Motor neuron (in vitro differentiated cells): Measurements from ENCODE around the gene CRYGN. TPM values are rescaled to one million over a fixed set of nuclear protein-coding genes. Genes with fewer than 3 reads are reported as not detected.
A peak's percentile ranks its signal among the peaks of the same experiment; 100 is the strongest.

ENCODE experiments used
- ATAC-seq, 8 experiments: fragments of 200-7000 bp; cut with Tn5 transposase; replicated peaks in 6 of 8; 2 replicates each; pipeline ENCODE4 v1.8.0; 2021; ENCODE audit warnings: mild to moderate bottlenecking in 8 of 8, moderate library complexity in 8 of 8
- H3K27ac ChIP-seq, 2 donors: fragments of 250-450 bp; sonication (Bioruptor Pico); 2 replicates each; pipeline ENCODE4 v1.9.0; 2021; ENCODE audit warnings: antibody characterized with exemption in 2 of 2, mild to moderate bottlenecking in 2 of 2, moderate library complexity in 1 of 2
- H3K4me1 ChIP-seq, 2 donors: fragments of 250-450 bp; sonication (Bioruptor Pico); replicated peaks in 1 of 2; 2 replicates each; pipeline ENCODE4 v1.6.1; 2021; ENCODE audit warnings: antibody characterized with exemption in 2 of 2, mild to moderate bottlenecking in 2 of 2, moderate library complexity in 1 of 2
- H3K4me3 ChIP-seq, 5 donors: fragments of 250-450 bp; sonication (Bioruptor Pico); 2 replicates each; pipeline ENCODE4 v1.9.0; 2021; ENCODE audit warnings: antibody characterized with exemption in 5 of 5, mild to moderate bottlenecking in 5 of 5, moderate library complexity in 4 of 5
- WGBS, 10 experiments: fragments of 450-650 bp; shearing (Covaris generic); methylation state at CpG; one replicate each; pipeline ENCODE4 v1.0.0; 2022; 5-methylcytosine and 5-hydroxymethylcytosine counted together
- in situ Hi-C, 9 experiments: fragments of 400-800 bp; cut with MboI; loops; one replicate each; pipeline ENCODE4 v1.15.0; 2021; ENCODE audit warnings: low sequenced_read_pairs in 9 of 9, low pct_unique_long_range_greater_than_20kb in 2 of 9; ENCODE audit not compliant: unreplicated experiment in 9 of 9
- total RNA-seq, 8 experiments: library from RNA; unstranded; fragments of 300-600 nt; gene quantifications; 2 replicates each; pipeline versions ENCODE4 v1.2.3 to v1.2.4, GENCODE V29; 2022

CRYGN gene
- total RNA-seq, 8 experiments from 2014 or later = 0.11 to 1.3 (median 0.29) TPM; not detected in 1

GRCh38 chr7:151426904-151427704 lies 12.8 kb downstream of the CRYGN start:
- in situ Hi-C loops = loop anchor here in 1 of 9 experiments (25.0 kb wide), 1 partner anchor 115 kb away; no protein-coding TSS in a partner anchor
- Histone ChIP-seq H3K4me3 (no peak overlapping the region), H3K27ac (peak overlapping the region in 1 of 2 donors; percentile 73), H3K4me1 (peaks cover 29 to 33% of the 10 kb centered on the region in 2 donors)
- no peak for ATAC-seq
- WGBS, 10 experiments = 27 to 100% (median 84%) methylated on average over 1 to 7 of the region's 23 CpGs; no CpG with 5 or more reads in 4 of the 10 experiments

- Histone ChIP-seq H3K4me1 (peaks cover 29 to 33% of the 10 kb centered on the region in 2 donors), H3K27ac (no peak overlapping the region), H3K4me3 (no peak overlapping the region)
- ATAC-seq = peak in 2 of 8 experiments; percentile 62 to 65
- WGBS, 10 experiments = 0 to 100% (median 81%) methylated on average over 3 to 9 of the region's 14 CpGs; no CpG with 5 or more reads in 2 of the 10 experiments
- in situ Hi-C loops = loop anchor here in 1 of 9 experiments (25.0 kb wide), 1 partner anchor 114 kb away; no protein-coding TSS in a partner anchor
These were observed 13.5 kb downstream of the CRYGN start for GRCh38 chr7:151426441-151426903.

GRCh38 chr7:151425670-151426440 lies 14.1 kb downstream of the CRYGN start:
- no peak for ATAC-seq
- in situ Hi-C loops = loop anchor here in 1 of 9 experiments (25.0 kb wide), 1 partner anchor 114 kb away; no protein-coding TSS in a partner anchor
- H3K4me1 ChIP-seq = peaks cover 29 to 33% of the 10 kb centered on the region in 2 donors
- no peak overlapping the region for H3K27ac ChIP-seq
- WGBS, 10 experiments = 24 to 100% (median 89%) methylated on average over 1 to 7 of the region's 7 CpGs; no CpG with 5 or more reads in 1 of the 10 experiments
- no peak overlapping the region for H3K4me3 ChIP-seq

- Histone ChIP-seq H3K4me3 (no peak overlapping the region), H3K27ac (no peak overlapping the region), H3K4me1 (peaks cover 23 to 24% of the 10 kb centered on the region in 2 donors)
- 0 to 100% (median 87%) methylated on average over 1 to 5 of the region's 5 CpGs for WGBS, 10 experiments
- in situ Hi-C loops = loop anchor here in 1 of 9 experiments (25.0 kb wide), 1 partner anchor 112 kb away; no protein-coding TSS in a partner anchor
- ATAC-seq = no peak
These were observed 15.1 kb downstream of the CRYGN start for GRCh38 chr7:151424799-151425198.

GRCh38 chr7:151423936-151424335 lies 16.0 kb downstream of the CRYGN start:
- peaks cover 15 to 16% of the 10 kb centered on the region in 2 donors for H3K4me1 ChIP-seq
- ATAC-seq = no peak
- no peak overlapping the region for H3K4me3 ChIP-seq
- no peak overlapping the region for H3K27ac ChIP-seq
- in situ Hi-C loops = no loop called here
- 28 to 100% (median 91%) methylated on average over 1 to 5 of the region's 5 CpGs; no CpG with 5 or more reads in 1 of the 10 experiments for WGBS, 10 experiments

GRCh38 chr7:151423226-151423625 lies 16.7 kb downstream of the CRYGN start:
- Histone ChIP-seq H3K4me3 (no peak overlapping the region), H3K27ac (no peak overlapping the region), H3K4me1 (peaks cover 9 to 10% of the 10 kb centered on the region in 2 donors)
- 6 to 100% (median 85%) methylated on average over 1 to 6 of the region's 7 CpGs; no CpG with 5 or more reads in 3 of the 10 experiments for WGBS, 10 experiments
- in situ Hi-C loops = no loop called here
- ATAC-seq = no peak

- H3K4me3 ChIP-seq = no peak overlapping the region
- no peak overlapping the region for H3K27ac ChIP-seq
- WGBS, 10 experiments = 18 to 100% (median 81%) methylated on average over 1 to 5 of the region's 5 CpGs
- in situ Hi-C loops = no loop called here
- no peaks in the 10 kb centered on the region for H3K4me1 ChIP-seq
- no peak for ATAC-seq
These were observed 17.7 kb downstream of the CRYGN start for GRCh38 chr7:151422212-151422611.

- ATAC-seq = no peak
- H3K4me3 ChIP-seq = no peak overlapping the region
- no peak overlapping the region for H3K27ac ChIP-seq
- in situ Hi-C loops = no loop called here
- H3K4me1 ChIP-seq = peaks cover 0 to 9% of the 10 kb centered on the region in 2 donors
- 40 to 90% (median 77%) methylated on average over 1 to 5 of the region's 5 CpGs; no CpG with 5 or more reads in 3 of the 10 experiments for WGBS, 10 experiments
These were observed 19.8 kb downstream of the CRYGN start for GRCh38 chr7:151420144-151420543.

GRCh38 chr7:151416941-151417315 lies 23.0 kb downstream of the CRYGN start:
- 34 to 100% (median 90%) methylated on average over 1 to 6 of the region's 11 CpGs; no CpG with 5 or more reads in 3 of the 10 experiments for WGBS, 10 experiments
- Histone ChIP-seq H3K27ac (no peak overlapping the region), H3K4me1 (peaks cover 0 to 9% of the 10 kb centered on the region in 2 donors), H3K4me3 (no peak overlapping the region)
- ATAC-seq = peak in 3 of 8 experiments; percentile 16 to 37 (median 21)
- in situ Hi-C loops = no loop called here

GRCh38 chr7:151416112-151416940 lies 23.6 kb downstream of the CRYGN start:
- Histone ChIP-seq H3K4me3 (no peak overlapping the region), H3K4me1 (peaks cover 0 to 9% of the 10 kb centered on the region in 2 donors), H3K27ac (no peak overlapping the region)
- WGBS, 10 experiments = 0 to 80% (median 48%) methylated on average over 1 to 7 of the region's 10 CpGs; no CpG with 5 or more reads in 2 of the 10 experiments
- in situ Hi-C loops = no loop called here
- ATAC-seq = peak in 6 of 8 experiments; percentile 15 to 38 (median 28)

GRCh38 chr7:151415375-151416105 lies 24.4 kb downstream of the CRYGN start:
- peak in 3 of 8 experiments; percentile 23 to 67 (median 32) for ATAC-seq
- no peak overlapping the region for H3K27ac ChIP-seq
- 0 to 100% (median 80%) methylated on average over 1 to 3 of the region's 3 CpGs; no CpG with 5 or more reads in 1 of the 10 experiments for WGBS, 10 experiments
- peaks cover 2 to 13% of the 10 kb centered on the region in 2 donors for H3K4me1 ChIP-seq
- in situ Hi-C loops = no loop called here
- H3K4me3 ChIP-seq = no peak overlapping the region
